ENCODE measurements around the gene GCH1.

DNA sequence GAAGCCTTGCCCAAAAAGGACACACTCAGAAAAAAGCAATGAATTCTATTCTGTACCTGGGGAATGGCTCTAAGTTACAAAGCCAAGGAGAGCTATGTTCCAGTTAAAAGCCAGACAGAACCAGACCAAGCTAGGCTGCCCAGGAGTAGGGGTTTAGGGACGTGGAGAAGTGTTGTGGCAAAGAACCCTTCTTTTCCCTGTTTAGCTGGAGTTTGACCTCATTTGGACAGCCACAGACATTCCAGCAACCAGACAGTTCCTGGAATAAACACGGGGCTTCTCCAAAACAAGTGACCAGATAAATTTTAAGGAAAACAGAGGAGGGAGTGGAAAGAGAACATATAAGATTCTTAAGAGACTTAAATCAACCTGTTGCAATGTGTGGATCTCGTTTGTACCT lies 62.3 kb downstream of the GCH1 start:
- TF ChIP-seq CTCF (IDR thresholded peaks at IDR 0.05; ENCODE audit: insufficient read depth, low read length) = no peak
- no peak for TF ChIP-seq POLR2AphosphoS5 (IDR thresholded peaks at IDR 0.05; ENCODE audit: low read depth)
- TF ChIP-seq, protein P1, sequence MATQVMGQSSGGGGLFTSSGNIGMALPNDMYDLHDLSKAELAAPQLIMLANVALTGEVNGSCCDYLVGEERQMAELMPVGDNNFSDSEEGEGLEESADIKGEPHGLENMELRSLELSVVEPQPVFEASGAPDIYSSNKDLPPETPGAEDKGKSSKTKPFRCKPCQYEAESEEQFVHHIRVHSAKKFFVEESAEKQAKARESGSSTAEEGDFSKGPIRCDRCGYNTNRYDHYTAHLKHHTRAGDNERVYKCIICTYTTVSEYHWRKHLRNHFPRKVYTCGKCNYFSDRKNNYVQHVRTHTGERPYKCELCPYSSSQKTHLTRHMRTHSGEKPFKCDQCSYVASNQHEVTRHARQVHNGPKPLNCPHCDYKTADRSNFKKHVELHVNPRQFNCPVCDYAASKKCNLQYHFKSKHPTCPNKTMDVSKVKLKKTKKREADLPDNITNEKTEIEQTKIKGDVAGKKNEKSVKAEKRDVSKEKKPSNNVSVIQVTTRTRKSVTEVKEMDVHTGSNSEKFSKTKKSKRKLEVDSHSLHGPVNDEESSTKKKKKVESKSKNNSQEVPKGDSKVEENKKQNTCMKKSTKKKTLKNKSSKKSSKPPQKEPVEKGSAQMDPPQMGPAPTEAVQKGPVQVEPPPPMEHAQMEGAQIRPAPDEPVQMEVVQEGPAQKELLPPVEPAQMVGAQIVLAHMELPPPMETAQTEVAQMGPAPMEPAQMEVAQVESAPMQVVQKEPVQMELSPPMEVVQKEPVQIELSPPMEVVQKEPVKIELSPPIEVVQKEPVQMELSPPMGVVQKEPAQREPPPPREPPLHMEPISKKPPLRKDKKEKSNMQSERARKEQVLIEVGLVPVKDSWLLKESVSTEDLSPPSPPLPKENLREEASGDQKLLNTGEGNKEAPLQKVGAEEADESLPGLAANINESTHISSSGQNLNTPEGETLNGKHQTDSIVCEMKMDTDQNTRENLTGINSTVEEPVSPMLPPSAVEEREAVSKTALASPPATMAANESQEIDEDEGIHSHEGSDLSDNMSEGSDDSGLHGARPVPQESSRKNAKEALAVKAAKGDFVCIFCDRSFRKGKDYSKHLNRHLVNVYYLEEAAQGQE (IDR thresholded peaks at IDR 0.05; ENCODE audit: insufficient replicate concordance, low read depth) = no peak
- no peak for TF ChIP-seq GABPA (IDR thresholded peaks at IDR 0.05; ENCODE audit: low read depth)

All from HL-60 (cell line).